SK-N-SH treated with all-trans-retinoic acid at 6 μM for 48 hours (cell line): ENCODE results near the gene GRM7.

Experiments
- ATAC-seq: fragments of 200-7000 bp; cut with Tn5 transposase; 3 replicates; pipeline ENCODE4 v1.9.1; 2020; ENCODE audit warnings: mild to moderate bottlenecking, moderate library complexity
- ARNTL ChIP-seq: fragments of 450-650 bp; formaldehyde crosslinking; IDR thresholded peaks from 2 replicates; pipeline ENCODE4 v1.5.0; 2020; ENCODE audit warnings: low read depth, mild to moderate bottlenecking, moderate library complexity, borderline replicate concordance
- BACH2 ChIP-seq: fragments of 250-450 bp; sonication (Bioruptor Pico); IDR thresholded peaks from 2 replicates; pipeline ENCODE4 v1.9.0; 2021; ENCODE audit warnings: mild to moderate bottlenecking, borderline replicate concordance
- CSDC2 ChIP-seq: fragments of 250-450 bp; sonication (Bioruptor Pico); IDR thresholded peaks from 2 replicates; pipeline ENCODE4 v1.5.0; 2020; ENCODE audit warnings: mild to moderate bottlenecking, moderate library complexity
- ESRRG ChIP-seq: fragments of 250-450 bp; sonication (Bioruptor Pico); IDR thresholded peaks from 2 replicates; pipeline ENCODE4 v1.6.1; 2021; ENCODE audit warnings: mild to moderate bottlenecking
- GLIS3 ChIP-seq: fragments of 250-450 bp; sonication (Bioruptor Pico); IDR thresholded peaks from 2 replicates; pipeline ENCODE4 v1.5.0; 2020; ENCODE audit warnings: mild to moderate bottlenecking, moderate library complexity
- OSR1 ChIP-seq: fragments of 250-450 bp; sonication (Bioruptor Pico); IDR thresholded peaks from 2 replicates; pipeline ENCODE4 v1.8.0; 2022; ENCODE audit warnings: moderate library complexity, mild to moderate bottlenecking, inconsistent platforms
- SNAI2 ChIP-seq: fragments of 250-450 bp; sonication (Bioruptor Pico); IDR thresholded peaks from 2 replicates; pipeline ENCODE4 v1.5.0; 2020; ENCODE audit warnings: mild to moderate bottlenecking, moderate library complexity
- TCF4 ChIP-seq: fragments of 250-450 bp; sonication (Bioruptor Pico); IDR thresholded peaks from 2 replicates; pipeline ENCODE4 v1.8.0; 2021; ENCODE audit warnings: mild to moderate bottlenecking, moderate library complexity, borderline replicate concordance
- TOX ChIP-seq: fragments of 250-450 bp; sonication (Bioruptor Pico); IDR thresholded peaks from 2 replicates; pipeline ENCODE4 v1.8.0; 2021; ENCODE audit warnings: mild to moderate bottlenecking, moderate library complexity, borderline replicate concordance
- ZC3H10 ChIP-seq: fragments of 250-450 bp; sonication (Bioruptor Pico); IDR thresholded peaks from 2 replicates; pipeline ENCODE4 v1.5.1; 2021; ENCODE audit warnings: mild to moderate bottlenecking, moderate library complexity
- ZFP3 ChIP-seq: fragments of 250-450 bp; sonication (Bioruptor Pico); IDR thresholded peaks from 2 replicates; pipeline ENCODE4 v1.5.0; 2020; ENCODE audit warnings: mild to moderate bottlenecking, moderate library complexity
- ZFP30 ChIP-seq: fragments of 450-650 bp; formaldehyde crosslinking; IDR thresholded peaks from 2 replicates; pipeline ENCODE4 v1.5.0; 2022; ENCODE audit warnings: mild to moderate bottlenecking, moderate library complexity
- ZNF565 ChIP-seq: fragments of 450-650 bp; formaldehyde crosslinking; conservative IDR thresholded peaks from 2 replicates; pipeline ENCODE4 v1.5.0; 2020; ENCODE audit warnings: low read depth, mild to moderate bottlenecking, moderate library complexity
- ZNF70 ChIP-seq: fragments of 450-650 bp; formaldehyde crosslinking; IDR thresholded peaks from 2 replicates; pipeline ENCODE4 v1.5.0; 2020; ENCODE audit warnings: mild to moderate bottlenecking, moderate library complexity
- ZNF8 ChIP-seq: fragments of 450-650 bp; formaldehyde crosslinking; IDR thresholded peaks from 2 replicates; pipeline ENCODE4 v1.5.0; 2020; ENCODE audit warnings: mild to moderate bottlenecking, moderate library complexity
- TF ChIP-seq, protein P1 (sequence below): fragments of 250-450 bp; sonication (Bioruptor Pico); IDR thresholded peaks from 2 replicates; pipeline ENCODE4 v1.8.0; 2020; ENCODE audit warnings: mild to moderate bottlenecking, moderate library complexity, borderline replicate concordance
- TF ChIP-seq, protein P2 (sequence below): fragments of 250-450 bp; sonication (Bioruptor Pico); IDR thresholded peaks from 2 replicates; pipeline ENCODE4 v1.5.1; 2021; ENCODE audit warnings: mild to moderate bottlenecking, moderate library complexity
- TF ChIP-seq, protein P3 (sequence below): fragments of 250-450 bp; sonication (Bioruptor Pico); IDR thresholded peaks from 2 replicates; pipeline ENCODE4 v1.5.0; 2020; ENCODE audit warnings: mild to moderate bottlenecking, moderate library complexity

Gene GRM7

DNA sequence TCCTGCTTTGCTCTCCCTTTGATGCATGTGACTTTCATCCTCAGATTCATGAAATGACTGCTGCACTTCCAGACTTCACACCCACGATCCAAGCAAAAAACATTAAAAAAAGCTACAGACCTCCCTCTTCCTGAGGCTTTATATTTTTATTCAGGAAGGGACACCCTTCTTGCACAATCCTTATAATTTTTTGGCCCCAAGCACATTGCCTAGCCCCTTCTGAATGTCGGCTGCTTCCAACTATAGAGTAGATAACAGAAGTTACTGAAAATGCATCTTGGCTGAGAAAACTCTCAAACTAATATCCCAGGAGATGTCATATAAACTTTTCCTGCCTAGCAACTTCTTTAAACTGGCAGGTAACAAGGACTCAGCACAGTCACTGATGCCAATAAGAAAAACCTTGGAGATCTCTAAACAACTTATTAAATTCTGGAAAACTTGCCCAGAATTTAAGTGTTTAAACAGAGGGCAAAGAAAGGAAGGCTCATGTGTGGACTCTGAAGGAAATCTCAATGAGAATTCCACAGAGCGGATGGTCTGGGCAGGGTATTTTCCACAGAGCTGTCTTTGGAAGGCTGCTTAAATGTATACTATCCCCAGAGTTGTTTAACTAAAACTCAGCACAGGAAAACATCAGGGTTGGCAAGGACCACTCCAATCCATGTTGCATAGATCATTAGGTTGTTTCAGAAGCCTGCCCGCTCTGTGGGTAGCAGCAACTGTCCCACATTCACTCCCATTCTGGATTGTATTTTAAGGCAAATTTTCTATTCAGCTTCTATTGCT is 893.9 kb downstream of the GRM7 start (continued):
- TF ChIP-seq, protein P1, sequence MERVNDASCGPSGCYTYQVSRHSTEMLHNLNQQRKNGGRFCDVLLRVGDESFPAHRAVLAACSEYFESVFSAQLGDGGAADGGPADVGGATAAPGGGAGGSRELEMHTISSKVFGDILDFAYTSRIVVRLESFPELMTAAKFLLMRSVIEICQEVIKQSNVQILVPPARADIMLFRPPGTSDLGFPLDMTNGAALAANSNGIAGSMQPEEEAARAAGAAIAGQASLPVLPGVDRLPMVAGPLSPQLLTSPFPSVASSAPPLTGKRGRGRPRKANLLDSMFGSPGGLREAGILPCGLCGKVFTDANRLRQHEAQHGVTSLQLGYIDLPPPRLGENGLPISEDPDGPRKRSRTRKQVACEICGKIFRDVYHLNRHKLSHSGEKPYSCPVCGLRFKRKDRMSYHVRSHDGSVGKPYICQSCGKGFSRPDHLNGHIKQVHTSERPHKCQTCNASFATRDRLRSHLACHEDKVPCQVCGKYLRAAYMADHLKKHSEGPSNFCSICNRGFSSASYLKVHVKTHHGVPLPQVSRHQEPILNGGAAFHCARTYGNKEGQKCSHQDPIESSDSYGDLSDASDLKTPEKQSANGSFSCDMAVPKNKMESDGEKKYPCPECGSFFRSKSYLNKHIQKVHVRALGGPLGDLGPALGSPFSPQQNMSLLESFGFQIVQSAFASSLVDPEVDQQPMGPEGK: no peak
- TF ChIP-seq ZNF565 (CRISPR knock-in tag): no peak
- no peak for TF ChIP-seq ESRRG
- no peak for TF ChIP-seq ARNTL (CRISPR knock-in tag)
- no peak for TF ChIP-seq ZC3H10 (CRISPR knock-in tag)
- TF ChIP-seq ZFP3 (CRISPR knock-in tag): no peak
- TF ChIP-seq, protein P2, sequence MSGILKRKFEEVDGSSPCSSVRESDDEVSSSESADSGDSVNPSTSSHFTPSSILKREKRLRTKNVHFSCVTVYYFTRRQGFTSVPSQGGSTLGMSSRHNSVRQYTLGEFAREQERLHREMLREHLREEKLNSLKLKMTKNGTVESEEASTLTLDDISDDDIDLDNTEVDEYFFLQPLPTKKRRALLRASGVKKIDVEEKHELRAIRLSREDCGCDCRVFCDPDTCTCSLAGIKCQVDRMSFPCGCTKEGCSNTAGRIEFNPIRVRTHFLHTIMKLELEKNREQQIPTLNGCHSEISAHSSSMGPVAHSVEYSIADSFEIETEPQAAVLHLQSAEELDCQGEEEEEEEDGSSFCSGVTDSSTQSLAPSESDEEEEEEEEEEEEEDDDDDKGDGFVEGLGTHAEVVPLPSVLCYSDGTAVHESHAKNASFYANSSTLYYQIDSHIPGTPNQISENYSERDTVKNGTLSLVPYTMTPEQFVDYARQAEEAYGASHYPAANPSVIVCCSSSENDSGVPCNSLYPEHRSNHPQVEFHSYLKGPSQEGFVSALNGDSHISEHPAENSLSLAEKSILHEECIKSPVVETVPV (CRISPR knock-in tag): no peak
- TF ChIP-seq TCF4 (CRISPR knock-in tag): no peak
- no peak for TF ChIP-seq ZFP30 (CRISPR knock-in tag)
- no peak for TF ChIP-seq CSDC2 (CRISPR knock-in tag)
- no peak for TF ChIP-seq ZNF8 (CRISPR knock-in tag)
- TF ChIP-seq, all 23 proteins: peak for 0

DNA sequence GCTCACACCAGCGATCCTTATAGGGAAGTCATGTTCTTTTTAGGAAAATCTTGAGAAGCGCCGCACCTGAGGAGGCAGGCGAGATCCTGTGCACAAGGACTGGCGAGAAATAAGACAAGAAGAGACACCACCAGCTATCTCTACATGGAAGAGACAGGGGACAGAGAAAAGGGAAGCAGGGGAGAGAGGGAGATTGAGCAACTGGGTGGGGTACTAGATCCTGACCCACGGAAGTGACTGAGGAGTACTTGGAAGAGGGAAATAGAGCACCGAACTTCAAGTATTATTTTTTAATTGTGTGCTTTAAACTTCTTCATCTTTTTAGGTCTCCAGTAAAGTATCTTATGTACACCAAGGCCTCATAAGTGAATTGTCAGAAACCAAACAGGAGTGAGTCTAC is 898.7 kb downstream of the GRM7 start:
- no peak for ATAC-seq
- no peak for TF ChIP-seq ZNF70
- no peak for TF ChIP-seq BACH2 (CRISPR knock-in tag)

DNA sequence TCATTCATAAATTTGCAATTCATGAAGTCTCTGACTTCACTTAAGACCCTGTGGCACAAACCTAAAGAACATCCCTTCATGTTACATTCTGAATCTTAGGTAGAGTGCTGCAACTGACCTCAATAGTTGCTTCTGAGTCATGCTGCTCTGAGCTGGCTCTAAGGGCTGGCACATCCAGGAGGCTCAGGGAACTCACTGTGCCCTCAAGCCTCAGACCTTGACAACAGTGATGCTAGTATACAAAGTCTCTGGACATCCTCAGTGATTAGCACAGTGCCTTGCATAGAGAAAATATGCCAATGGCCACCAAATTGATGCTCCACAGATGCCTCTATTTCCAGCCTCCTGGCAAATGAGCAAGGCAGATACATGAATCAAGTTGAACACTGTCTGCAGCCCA is 899.8 kb downstream of the GRM7 start:
- TF ChIP-seq TOX (CRISPR knock-in tag) (no peak), ESRRG (no peak), ZFP3 (CRISPR knock-in tag) (no peak), ZNF8 (CRISPR knock-in tag) (no peak), TCF4 (CRISPR knock-in tag) (no peak), GLIS3 (CRISPR knock-in tag) (no peak), SNAI2 (CRISPR knock-in tag) (no peak), ARNTL (CRISPR knock-in tag) (no peak), ZNF565 (CRISPR knock-in tag) (no peak), OSR1 (CRISPR knock-in tag) (no peak), ZC3H10 (CRISPR knock-in tag) (no peak)
- TF ChIP-seq, protein P1: no peak
- TF ChIP-seq, protein P3, sequence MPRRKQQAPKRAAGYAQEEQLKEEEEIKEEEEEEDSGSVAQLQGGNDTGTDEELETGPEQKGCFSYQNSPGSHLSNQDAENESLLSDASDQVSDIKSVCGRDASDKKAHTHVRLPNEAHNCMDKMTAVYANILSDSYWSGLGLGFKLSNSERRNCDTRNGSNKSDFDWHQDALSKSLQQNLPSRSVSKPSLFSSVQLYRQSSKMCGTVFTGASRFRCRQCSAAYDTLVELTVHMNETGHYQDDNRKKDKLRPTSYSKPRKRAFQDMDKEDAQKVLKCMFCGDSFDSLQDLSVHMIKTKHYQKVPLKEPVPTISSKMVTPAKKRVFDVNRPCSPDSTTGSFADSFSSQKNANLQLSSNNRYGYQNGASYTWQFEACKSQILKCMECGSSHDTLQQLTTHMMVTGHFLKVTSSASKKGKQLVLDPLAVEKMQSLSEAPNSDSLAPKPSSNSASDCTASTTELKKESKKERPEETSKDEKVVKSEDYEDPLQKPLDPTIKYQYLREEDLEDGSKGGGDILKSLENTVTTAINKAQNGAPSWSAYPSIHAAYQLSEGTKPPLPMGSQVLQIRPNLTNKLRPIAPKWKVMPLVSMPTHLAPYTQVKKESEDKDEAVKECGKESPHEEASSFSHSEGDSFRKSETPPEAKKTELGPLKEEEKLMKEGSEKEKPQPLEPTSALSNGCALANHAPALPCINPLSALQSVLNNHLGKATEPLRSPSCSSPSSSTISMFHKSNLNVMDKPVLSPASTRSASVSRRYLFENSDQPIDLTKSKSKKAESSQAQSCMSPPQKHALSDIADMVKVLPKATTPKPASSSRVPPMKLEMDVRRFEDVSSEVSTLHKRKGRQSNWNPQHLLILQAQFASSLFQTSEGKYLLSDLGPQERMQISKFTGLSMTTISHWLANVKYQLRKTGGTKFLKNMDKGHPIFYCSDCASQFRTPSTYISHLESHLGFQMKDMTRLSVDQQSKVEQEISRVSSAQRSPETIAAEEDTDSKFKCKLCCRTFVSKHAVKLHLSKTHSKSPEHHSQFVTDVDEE (CRISPR knock-in tag): no peak
- TF ChIP-seq, protein P2 (CRISPR knock-in tag): no peak
- no peak for ATAC-seq
